Loucy (cell line): Measurements from ENCODE around the gene CACNA1C.

ENCODE experiments used
- EZH2phosphoT487 ChIP-seq: fragments of 200-600 bp; IDR thresholded peaks from 2 replicates; pipeline ENCODE4 v1.6.1; 2018; ENCODE audit warnings: antibody characterized with exemption, mild to moderate bottlenecking, moderate library complexity, borderline replicate concordance
- TF ChIP-seq, protein P1 (sequence below): fragments of 200-600 bp; sonication (generic); conservative IDR thresholded peaks from 2 replicates; pipeline ENCODE4 v1.5.1; 2014; ENCODE audit warnings: mild to moderate bottlenecking, antibody characterized with exemption, low read length

DNA sequence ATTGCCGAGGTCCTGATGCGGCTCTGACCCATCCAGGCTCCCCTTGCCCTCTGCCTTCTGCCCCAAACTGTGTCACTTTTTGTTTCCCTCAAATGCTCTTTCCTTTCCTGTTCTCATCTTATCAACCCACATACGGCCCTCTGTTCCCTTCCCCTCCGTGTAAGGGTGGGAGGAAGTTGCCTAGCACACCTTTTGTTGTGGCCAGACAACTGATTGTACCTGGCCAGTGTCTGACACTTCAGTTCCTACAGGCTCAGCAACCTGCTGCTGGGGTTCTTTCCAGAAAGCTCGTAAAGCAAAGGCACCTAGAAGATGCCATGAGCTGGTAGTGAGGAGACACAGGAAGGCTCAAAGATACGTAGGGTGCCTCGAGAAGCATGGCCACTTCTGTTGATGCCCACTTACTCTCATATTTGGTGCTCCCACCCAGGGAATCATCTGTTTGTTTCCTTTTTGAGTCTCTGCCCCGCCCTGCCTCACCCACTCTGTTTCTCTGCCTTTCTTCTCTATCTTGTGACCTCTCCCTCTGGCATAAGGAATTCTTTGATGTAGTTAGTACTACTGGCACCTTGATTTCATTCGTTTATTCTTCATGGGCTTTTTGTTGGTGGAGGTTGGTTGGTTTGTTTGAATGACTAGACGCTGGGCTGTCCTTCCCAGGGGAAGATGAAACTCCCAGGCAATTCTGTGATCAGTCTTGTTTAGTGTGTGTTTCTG, 589.5 kb downstream of the CACNA1C start:
- TF ChIP-seq, protein P1, sequence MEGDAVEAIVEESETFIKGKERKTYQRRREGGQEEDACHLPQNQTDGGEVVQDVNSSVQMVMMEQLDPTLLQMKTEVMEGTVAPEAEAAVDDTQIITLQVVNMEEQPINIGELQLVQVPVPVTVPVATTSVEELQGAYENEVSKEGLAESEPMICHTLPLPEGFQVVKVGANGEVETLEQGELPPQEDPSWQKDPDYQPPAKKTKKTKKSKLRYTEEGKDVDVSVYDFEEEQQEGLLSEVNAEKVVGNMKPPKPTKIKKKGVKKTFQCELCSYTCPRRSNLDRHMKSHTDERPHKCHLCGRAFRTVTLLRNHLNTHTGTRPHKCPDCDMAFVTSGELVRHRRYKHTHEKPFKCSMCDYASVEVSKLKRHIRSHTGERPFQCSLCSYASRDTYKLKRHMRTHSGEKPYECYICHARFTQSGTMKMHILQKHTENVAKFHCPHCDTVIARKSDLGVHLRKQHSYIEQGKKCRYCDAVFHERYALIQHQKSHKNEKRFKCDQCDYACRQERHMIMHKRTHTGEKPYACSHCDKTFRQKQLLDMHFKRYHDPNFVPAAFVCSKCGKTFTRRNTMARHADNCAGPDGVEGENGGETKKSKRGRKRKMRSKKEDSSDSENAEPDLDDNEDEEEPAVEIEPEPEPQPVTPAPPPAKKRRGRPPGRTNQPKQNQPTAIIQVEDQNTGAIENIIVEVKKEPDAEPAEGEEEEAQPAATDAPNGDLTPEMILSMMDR: no peak
- TF ChIP-seq EZH2phosphoT487: no peak
